HCT116 (cell line): ENCODE measurements around the gene TBX15.

Experiments used
- CEBPB ChIP-seq: IDR thresholded peaks from 2 replicates; pipeline ENCODE4 v1.6.1; 2012; ENCODE audit warnings: low read depth
- CTCF ChIP-seq, 3 experiments: fragments of 200-600 bp in 1 of 3; sonication (generic) in 1 of 3; IDR thresholded peaks in 2 of 3; conservative IDR thresholded peaks in 1 of 3; 2 replicates each; pipeline ENCODE4 v1.5.1; 2012 to 2017; ENCODE audit warnings: low read depth in 2 of 3, low read length in 2 of 3, antibody characterized with exemption in 1 of 3, borderline replicate concordance in 1 of 3, control low read depth in 1 of 3, mild to moderate bottlenecking in 1 of 3, mixed read lengths in 1 of 3, mixed run types in 1 of 3, moderate library complexity in 1 of 3; ENCODE audit not compliant: insufficient read depth in 1 of 3
- ELF1 ChIP-seq: IDR thresholded peaks from 2 replicates; pipeline ENCODE4 v1.6.1; 2012; ENCODE audit warnings: low read depth, borderline replicate concordance
- EZH2 ChIP-seq: fragments of 200-600 bp; sonication (generic); IDR thresholded peaks from 2 replicates; pipeline ENCODE4 v1.6.1; 2017; ENCODE audit warnings: antibody characterized with exemption, mixed run types
- JUND ChIP-seq: IDR thresholded peaks from 2 replicates; pipeline ENCODE4 v1.6.1; 2012
- POLR2A ChIP-seq: IDR thresholded peaks from 2 replicates; pipeline ENCODE4 v1.7.0; 2011; ENCODE audit warnings: borderline replicate concordance; ENCODE audit not compliant: insufficient read depth, insufficient read length; ENCODE audit errors: extremely low read depth
- POLR2AphosphoS5 ChIP-seq: IDR thresholded peaks from 2 replicates; pipeline ENCODE4 v1.6.1; 2011; ENCODE audit warnings: mild to moderate bottlenecking, low read depth, low read length, moderate library complexity
- RAD21 ChIP-seq: IDR thresholded peaks from 2 replicates; pipeline ENCODE4 v1.6.1; 2012; ENCODE audit warnings: low read depth, mild to moderate bottlenecking
- REST ChIP-seq: IDR thresholded peaks from 2 replicates; pipeline ENCODE4 v1.6.1; 2012; ENCODE audit warnings: low read depth
- SIN3A ChIP-seq: IDR thresholded peaks from 2 replicates; pipeline ENCODE4 v1.6.1; 2012; ENCODE audit warnings: low read depth
- SRF ChIP-seq: IDR thresholded peaks from 2 replicates; pipeline ENCODE4 v1.6.1; 2012; ENCODE audit warnings: low read depth
- YY1 ChIP-seq: IDR thresholded peaks from 2 replicates; pipeline ENCODE4 v1.6.1; 2011; ENCODE audit warnings: low read length, low read depth, moderate library complexity, mild to moderate bottlenecking; ENCODE audit not compliant: insufficient replicate concordance; ENCODE audit errors: extremely low read depth
- ZBTB33 ChIP-seq: IDR thresholded peaks from 2 replicates; pipeline ENCODE4 v1.6.1; 2011; ENCODE audit warnings: mild to moderate bottlenecking, low read length, moderate library complexity; ENCODE audit not compliant: insufficient replicate concordance; ENCODE audit errors: extremely low read depth
- ZNF274 ChIP-seq: fragments of 200-500 bp; sonication (Bioruptor generic); IDR thresholded peaks from 2 replicates; pipeline ENCODE4 v1.6.1; 2014; ENCODE audit warnings: mild to moderate bottlenecking, low read depth, low read length, inconsistent platforms

GRCh38 chr1:118993700-118994026, 5.5 kb upstream of the TBX15 start:
- TF ChIP-seq YY1 = no peak
- no peak for TF ChIP-seq CTCF (IDR thresholded peaks at IDR 0.05 in 2 of 3, conservative IDR thresholded peaks at IDR 0.05 in 1 of 3; ENCODE audit: borderline replicate concordance in 1 of 3, insufficient read depth in 1 of 3, low read depth in 2 of 3, low read length in 2 of 3)
- no peak for TF ChIP-seq ZNF274
- TF ChIP-seq EZH2 = no peak
- TF ChIP-seq SRF = no peak
- no peak for TF ChIP-seq POLR2A
- TF ChIP-seq JUND = no peak
- TF ChIP-seq ELF1 = no peak
- no peak for TF ChIP-seq REST
- no peak for TF ChIP-seq ZBTB33
- no peak for TF ChIP-seq CEBPB
- no peak for TF ChIP-seq RAD21
- TF ChIP-seq POLR2AphosphoS5 = no peak
- no peak for TF ChIP-seq SIN3A
